ENCODE measurements around the gene CBLB.

Gene CBLB

GRCh38 chr3:105868742-105869530, at the start of gene CBLB:
TSS of gene CBLB (minus strand) at chr3:105869012. CDS start at chr3:105867577, 1,435 bp downstream.
- DNase-seq = peak; percentile 95

GRCh38 chr3:105916767-105917166, 48.0 kb upstream of the CBLB start:
- DNase-seq = no peak

GRCh38 chr3:105915524-105915923, 46.7 kb upstream of the CBLB start:
- DNase-seq = no peak

GRCh38 chr3:105913616-105914015, 44.8 kb upstream of the CBLB start:
- DNase-seq = no peak

GRCh38 chr3:105912891-105913290, 44.1 kb upstream of the CBLB start:
- DNase-seq = no peak

- DNase-seq = no peak
Observed at GRCh38 chr3:105911496-105911895, 42.7 kb upstream of the CBLB start.

GRCh38 chr3:105907777-105908176, 39.0 kb upstream of the CBLB start:
- DNase-seq = no peak

GRCh38 chr3:105906836-105907235, 38.0 kb upstream of the CBLB start:
- no peak for DNase-seq

- DNase-seq = no peak
Observed at GRCh38 chr3:105906345-105906744, 37.5 kb upstream of the CBLB start.

GRCh38 chr3:105905328-105905727, 36.5 kb upstream of the CBLB start:
- no peak for DNase-seq

- DNase-seq = peak; percentile 5
Observed at GRCh38 chr3:105904678-105905284, 36.0 kb upstream of the CBLB start.

GRCh38 chr3:105904251-105904650, 35.4 kb upstream of the CBLB start:
- no peak for DNase-seq

- no peak for DNase-seq
Observed at GRCh38 chr3:105899516-105899915, 30.7 kb upstream of the CBLB start.

GRCh38 chr3:105891101-105891500, 22.3 kb upstream of the CBLB start:
- DNase-seq = no peak

- DNase-seq = no peak
Observed at GRCh38 chr3:105888621-105889579, 20.1 kb upstream of the CBLB start.

- DNase-seq = no peak
Observed at GRCh38 chr3:105885256-105885655, 16.4 kb upstream of the CBLB start.

- DNase-seq = no peak
Observed at GRCh38 chr3:105883798-105884377, 15.1 kb upstream of the CBLB start.

- no peak for DNase-seq
Observed at GRCh38 chr3:105880681-105881290, 12.0 kb upstream of the CBLB start.

- no peak for DNase-seq
Observed at GRCh38 chr3:105878061-105878460, 9.2 kb upstream of the CBLB start.

GRCh38 chr3:105877336-105877910, 8.6 kb upstream of the CBLB start:
- no peak for DNase-seq

GRCh38 chr3:105876780-105877327, 8.0 kb upstream of the CBLB start:
- no peak for DNase-seq

Data from NCI-H2171 (cell line).